Pancreas (tissue), 10 donors: Measurements from ENCODE around the gene CASS4. TPM values are rescaled to one million over a fixed set of nuclear protein-coding genes. Genes with fewer than 3 reads are reported as not detected.
A peak's percentile ranks its signal among the peaks of the same experiment; 100 is the strongest.

Experiments used
- ATAC-seq, 4 donors: fragments of 200-7000 bp; cut with Tn5 transposase; one replicate each; pipeline versions ENCODE4 v1.8.0 to v1.9.1; 2020; ENCODE audit warnings: mild to moderate bottlenecking in 4 of 4, moderate library complexity in 4 of 4
- DNase-seq, 6 donors: peaks; one replicate each; pipeline ENCODE4 v3.0.0-alpha.2; 2020
- FAIRE-seq: peaks from 2 replicates; lab custom pipeline; 2012; peaks lifted over from hg19 to GRCh38; lab: Jason Lieb, UNC
- H3K27ac ChIP-seq, 4 donors: fragments of 200-600 bp; sonication (generic); 1 replicate in 3 of 4; 2 replicates in 1 of 4; pipeline versions ENCODE4 v1.5.0 to v1.8.0; 2020
- H3K27me3 ChIP-seq, 4 donors: fragments of 200-600 bp; one replicate each; pipeline ENCODE4 v1.8.0; 2021
- H3K36me3 ChIP-seq, 3 donors: fragments of 200-600 bp; sonication (generic) in 1 of 3; one replicate each; pipeline versions ENCODE4 v1.5.0 to v1.8.0; 2020 to 2021
- H3K4me1 ChIP-seq, 3 donors: fragments of 200-600 bp; one replicate each; pipeline ENCODE4 v1.8.0; 2021
- H3K4me3 ChIP-seq, 4 donors: fragments of 200-600 bp; sonication (generic) in 2 of 4; one replicate each; pipeline versions ENCODE4 v1.5.0 to v1.8.0; 2020 to 2021
- H3K9me3 ChIP-seq, 4 donors: fragments of 200-600 bp; one replicate each; pipeline ENCODE4 v1.8.0; 2021
- WGBS, 2 donors: extraction: QIAGEN DNeasy Blood & Tissue Kit; methylation state at CpG; one replicate each; pipeline ENCODE4 v1.1.7; 2013; 5-methylcytosine and 5-hydroxymethylcytosine counted together
- intact Hi-C, 3 donors: fragments of 100-400 bp; cut with DNase I; formaldehyde crosslinking; loops; one replicate each; pipeline versions ENCODE4 v1.11.1 to v1.14.2; 2022
- polyA plus RNA-seq, 2 donors: library from polyadenylated mRNA; stranded (reverse); fragments of 200-250 nt; gene quantifications; one replicate each; pipeline ENCODE4 v1.2.3, GENCODE V29; 2013
- total RNA-seq, 6 donors: library from RNA; stranded (reverse); fragmentation: NEBNext Ultra II Directional in 4 of 6; extraction: Animal tissue kit (Norgen Biotek cat#: 25700) in 4 of 6; gene quantifications; one replicate each; pipeline versions ENCODE4 v1.2.1 to v1.2.4, GENCODE V29; 2021 to 2023
- TF ChIP-seq, protein P1 (sequence below), 4 donors: fragments of 200-600 bp; sonication (generic) in 3 of 4; IDR thresholded peaks; one replicate each; pipeline versions ENCODE4 v1.5.0 to v1.8.0; 2021; ENCODE audit warnings: antibody characterized with exemption in 4 of 4
- donor health status: healthy with polysubstance abuse.
- donor health status: DM: no; HTN: no; CAD: no; lungs with moderate emphysema.
- donor health status: DM: no; HTN: no; CAD: no.
- donor health status: control.
- donor health status: control.
- donor health status: Bipolar disorder and iron deficiency.
- donor health status: DM: yes; HTN: yes; CAD: no.
- donor health status: DM: no; HTN: no; CAD: no.
- donor health status: DM: no; HTN: no; CAD: no.
- donor health status: DM: yes; HTN: yes; CAD: no.

Gene CASS4
- total and polyA plus RNA-seq, 8 donors = 0.04 to 1.6 (median 0.22) TPM

DNA sequence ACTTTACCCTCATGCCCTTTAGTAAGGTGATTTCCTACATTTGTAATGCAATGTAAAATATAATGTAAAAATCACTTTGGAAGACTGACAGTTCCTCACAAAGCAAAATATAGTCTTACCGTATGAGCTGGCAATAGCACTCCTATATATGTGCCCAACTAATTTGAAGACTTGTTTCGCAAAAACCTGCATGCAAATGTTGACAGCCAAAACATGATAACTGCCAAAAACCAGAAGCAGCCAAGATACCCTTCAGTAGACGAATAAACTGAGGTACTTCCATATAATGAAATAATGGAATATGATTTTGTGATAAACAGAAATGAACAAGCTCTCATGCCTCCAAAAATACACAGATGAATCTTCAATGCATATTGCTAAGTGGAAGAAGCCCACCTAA is 33.7 kb upstream of the CASS4 start:
- no peak overlapping the region for H3K27ac ChIP-seq
- intact Hi-C loops = no loop called here
- ATAC-seq (no peak), FAIRE-seq (no peak), DNase-seq (no peak)
- WGBS, 2 donors = 94 to 96% methylated on average over 3 of the region's 3 CpGs
- H3K4me1 ChIP-seq = peaks cover 0 to 4% (median 0%) of the 10 kb centered on the region in 3 donors
- no peaks in the 10 kb centered on the region for H3K36me3 ChIP-seq
- no peaks in the 10 kb centered on the region for H3K27me3 ChIP-seq
- H3K4me3 ChIP-seq = no peak overlapping the region
- TF ChIP-seq, protein P1, sequence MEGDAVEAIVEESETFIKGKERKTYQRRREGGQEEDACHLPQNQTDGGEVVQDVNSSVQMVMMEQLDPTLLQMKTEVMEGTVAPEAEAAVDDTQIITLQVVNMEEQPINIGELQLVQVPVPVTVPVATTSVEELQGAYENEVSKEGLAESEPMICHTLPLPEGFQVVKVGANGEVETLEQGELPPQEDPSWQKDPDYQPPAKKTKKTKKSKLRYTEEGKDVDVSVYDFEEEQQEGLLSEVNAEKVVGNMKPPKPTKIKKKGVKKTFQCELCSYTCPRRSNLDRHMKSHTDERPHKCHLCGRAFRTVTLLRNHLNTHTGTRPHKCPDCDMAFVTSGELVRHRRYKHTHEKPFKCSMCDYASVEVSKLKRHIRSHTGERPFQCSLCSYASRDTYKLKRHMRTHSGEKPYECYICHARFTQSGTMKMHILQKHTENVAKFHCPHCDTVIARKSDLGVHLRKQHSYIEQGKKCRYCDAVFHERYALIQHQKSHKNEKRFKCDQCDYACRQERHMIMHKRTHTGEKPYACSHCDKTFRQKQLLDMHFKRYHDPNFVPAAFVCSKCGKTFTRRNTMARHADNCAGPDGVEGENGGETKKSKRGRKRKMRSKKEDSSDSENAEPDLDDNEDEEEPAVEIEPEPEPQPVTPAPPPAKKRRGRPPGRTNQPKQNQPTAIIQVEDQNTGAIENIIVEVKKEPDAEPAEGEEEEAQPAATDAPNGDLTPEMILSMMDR (IDR thresholded peaks at IDR 0.05) = no peak
- no peaks in the 10 kb centered on the region for H3K9me3 ChIP-seq

DNA sequence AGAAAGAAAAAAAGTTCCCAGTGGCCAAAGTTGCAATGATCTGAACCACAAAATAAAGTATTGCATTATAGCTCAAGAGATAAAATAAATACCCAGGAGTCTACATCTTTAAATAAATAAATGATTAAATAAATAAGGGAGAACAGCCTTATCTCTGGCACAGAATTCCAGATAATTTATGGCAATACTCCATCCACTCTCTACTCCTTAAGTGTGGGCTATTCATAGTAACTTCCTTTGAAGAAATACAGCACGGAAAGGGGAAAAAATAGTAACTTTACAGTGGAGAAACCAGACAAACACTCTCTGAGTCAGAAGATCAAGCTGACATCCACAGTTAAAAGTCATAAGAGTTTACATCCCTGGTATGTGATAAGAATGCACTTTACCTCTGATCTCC is 31.7 kb upstream of the CASS4 start:
- Histone ChIP-seq H3K4me3 (no peak overlapping the region), H3K27ac (no peak overlapping the region), H3K4me1 (peaks cover 0 to 4% (median 0%) of the 10 kb centered on the region in 3 donors), H3K9me3 (no peaks in the 10 kb centered on the region), H3K36me3 (no peaks in the 10 kb centered on the region), H3K27me3 (no peaks in the 10 kb centered on the region)
- TF ChIP-seq, protein P1 (IDR thresholded peaks at IDR 0.05) = no peak
- ATAC-seq = peak in 1 of 4 donors; percentile 52
- intact Hi-C loops = no loop called here
- WGBS, 2 donors = 10 to 14% methylated on average over 1 of the region's 1 CpG
- DNase-seq = no peak
- FAIRE-seq = no peak

DNA sequence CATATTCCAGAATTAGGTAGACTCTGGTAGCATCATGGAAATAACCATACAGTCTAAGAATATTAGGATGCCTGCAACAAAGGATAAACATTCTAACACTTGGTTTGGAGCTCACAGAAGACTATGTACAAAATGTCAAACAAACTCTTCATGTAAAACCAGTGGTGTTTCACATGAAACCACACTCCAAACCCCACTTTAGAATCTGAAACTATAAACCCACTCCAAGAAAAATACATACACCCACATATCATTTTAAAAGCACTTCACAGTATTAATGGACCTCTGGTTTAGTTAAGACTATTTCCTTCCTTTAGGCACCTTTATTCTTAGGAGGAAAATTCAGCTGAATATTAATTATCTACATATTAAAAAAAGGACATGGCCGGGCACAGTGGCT is 30.6 kb upstream of the CASS4 start:
- 97 to 98% methylated on average over 1 of the region's 1 CpG for WGBS, 2 donors
- H3K4me1 ChIP-seq = peaks cover 0 to 4% (median 0%) of the 10 kb centered on the region in 3 donors
- no peaks in the 10 kb centered on the region for H3K9me3 ChIP-seq
- no peaks in the 10 kb centered on the region for H3K27me3 ChIP-seq
- intact Hi-C loops = no loop called here
- no peak for FAIRE-seq
- ATAC-seq = no peak
- DNase-seq = no peak
- H3K36me3 ChIP-seq = no peaks in the 10 kb centered on the region
- H3K27ac ChIP-seq = no peak overlapping the region
- TF ChIP-seq, protein P1 (IDR thresholded peaks at IDR 0.05) = no peak
- H3K4me3 ChIP-seq = no peak overlapping the region

DNA sequence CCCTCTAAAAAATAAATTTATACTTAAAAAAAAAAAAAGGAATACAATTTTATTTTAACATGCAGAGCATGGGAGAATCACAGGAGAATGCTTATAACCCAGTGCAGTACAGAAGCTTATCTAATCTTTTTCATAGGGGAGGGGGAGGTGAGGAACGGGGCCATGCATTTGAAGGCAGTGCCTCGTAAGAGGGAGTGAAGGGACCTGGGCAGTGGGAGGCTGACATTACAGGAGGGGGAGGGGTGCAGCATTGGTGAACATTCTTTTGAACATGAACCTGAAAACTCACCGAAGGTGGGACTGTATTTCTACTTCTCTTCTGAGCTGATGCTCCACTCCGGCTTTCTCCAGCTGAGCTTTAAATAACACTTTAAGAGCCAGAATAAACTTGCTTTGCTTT is 29.4 kb upstream of the CASS4 start:
- intact Hi-C loops = no loop called here
- Histone ChIP-seq H3K36me3 (no peaks in the 10 kb centered on the region), H3K27ac (no peak overlapping the region), H3K4me1 (peaks cover 0 to 4% (median 0%) of the 10 kb centered on the region in 3 donors), H3K9me3 (no peaks in the 10 kb centered on the region), H3K4me3 (no peak overlapping the region), H3K27me3 (no peaks in the 10 kb centered on the region)
- TF ChIP-seq, protein P1 (IDR thresholded peaks at IDR 0.05) = no peak
- FAIRE-seq (no peak), ATAC-seq (no peak), DNase-seq (no peak)
- WGBS, 2 donors = 67 to 69% methylated on average over 4 of the region's 4 CpGs

DNA sequence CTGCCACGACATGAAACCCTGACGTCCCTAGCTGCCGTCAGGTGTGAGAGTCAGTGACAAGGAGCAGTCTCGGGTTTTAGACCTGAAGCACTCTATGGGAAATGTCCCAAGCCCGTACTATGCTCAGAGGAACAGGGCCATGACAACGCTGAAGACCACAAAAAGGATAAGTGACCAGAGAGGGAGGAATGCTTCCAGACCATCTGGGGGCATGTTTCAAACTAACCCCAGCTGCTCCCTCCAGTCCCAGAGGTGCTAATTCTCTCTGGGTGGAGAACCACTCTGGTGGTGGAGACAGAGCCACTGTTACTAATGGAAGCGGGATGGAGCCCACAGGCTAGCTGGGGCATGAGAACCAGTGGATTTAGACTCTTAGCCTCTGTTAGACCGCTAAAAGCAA is 28.7 kb upstream of the CASS4 start:
- TF ChIP-seq, protein P1 (IDR thresholded peaks at IDR 0.05) = no peak
- Histone ChIP-seq H3K9me3 (no peaks in the 10 kb centered on the region), H3K27me3 (no peaks in the 10 kb centered on the region), H3K27ac (no peak overlapping the region), H3K4me3 (no peak overlapping the region), H3K36me3 (no peaks in the 10 kb centered on the region), H3K4me1 (peaks cover 0 to 4% (median 0%) of the 10 kb centered on the region in 3 donors)
- WGBS, 2 donors = 91 to 92% methylated on average over 8 of the region's 8 CpGs
- DNase-seq = no peak
- ATAC-seq = no peak
- intact Hi-C loops = no loop called here
- no peak for FAIRE-seq
